HG02840 (cell line): Measurements from ENCODE around the gene HNRNPU.
A peak's percentile ranks its signal among the peaks of the same experiment; 100 is the strongest.

Source experiments
- ATAC-seq: cut with Tn5 transposase; IDR thresholded peaks from one replicate; pipeline ENCODE4 v1.9.1; 2021; ENCODE audit warnings: mild to moderate bottlenecking, moderate library complexity, moderate number of reproducible peaks; ENCODE audit not compliant: unreplicated experiment, low FRiP score

Gene HNRNPU

GRCh38 chr1:244864253-244865027 is at the start of gene HNRNPU:
Gene HNRNPU, minus strand, starts transcription at chr1:244864543. Its CDS starts 236 bp downstream, at chr1:244864307.
- ATAC-seq = peak; percentile 61

GRCh38 chr1:244913806-244914205 is 49.5 kb upstream of the HNRNPU start:
- ATAC-seq = no peak

GRCh38 chr1:244904119-244904518 is 39.8 kb upstream of the HNRNPU start:
- no peak for ATAC-seq

- no peak for ATAC-seq
Measured at GRCh38 chr1:244901400-244902015, 37.2 kb upstream of the HNRNPU start.

GRCh38 chr1:244897476-244898254 is 33.3 kb upstream of the HNRNPU start:
- no peak for ATAC-seq

- no peak for ATAC-seq
Measured at GRCh38 chr1:244896550-244896949, 32.2 kb upstream of the HNRNPU start.

- no peak for ATAC-seq
Measured at GRCh38 chr1:244893836-244894235, 29.5 kb upstream of the HNRNPU start.

GRCh38 chr1:244887281-244887680 is 22.9 kb upstream of the HNRNPU start:
- no peak for ATAC-seq

GRCh38 chr1:244881552-244882280 is 17.4 kb upstream of the HNRNPU start:
- no peak for ATAC-seq

GRCh38 chr1:244878681-244879080 is 14.3 kb upstream of the HNRNPU start:
- no peak for ATAC-seq

GRCh38 chr1:244876228-244876910 is 12.0 kb upstream of the HNRNPU start:
- no peak for ATAC-seq

- no peak for ATAC-seq
Measured at GRCh38 chr1:244874974-244875579, 10.7 kb upstream of the HNRNPU start.

- no peak for ATAC-seq
Measured at GRCh38 chr1:244869950-244870349, 5.6 kb upstream of the HNRNPU start.

GRCh38 chr1:244869364-244869827 is 5.1 kb upstream of the HNRNPU start:
- ATAC-seq = no peak

- ATAC-seq = no peak
Measured at GRCh38 chr1:244868484-244869363, 4.4 kb upstream of the HNRNPU start.

GRCh38 chr1:244866355-244866754 is 2.0 kb upstream of the HNRNPU start:
- ATAC-seq = no peak

GRCh38 chr1:244865820-244866219 is 1.5 kb upstream of the HNRNPU start:
- ATAC-seq = no peak

- ATAC-seq = no peak
Measured at GRCh38 chr1:244865028-244865371, 657 bp upstream of the HNRNPU start.
